ENCODE measurements around the gene CNNM3.
A peak's percentile ranks its signal among the peaks of the same experiment; 100 is the strongest.
"Not testable (repeated sequence)": the region's sequence is repeated elsewhere in the genome, so short reads cannot be mapped to it uniquely, and the experiment has no call there.

Gene CNNM3

GRCh38 chr2:96861074-96861473, 45.0 kb downstream of the CNNM3 start:
- H4K20me1 ChIP-seq, result peaks cover 66% of the 10 kb centered on the region
- peak overlapping the region; percentile 99 for H3K4me2 ChIP-seq
- peak overlapping the region; percentile 58 for H3K4me3 ChIP-seq
- peaks cover 92% of the 10 kb centered on the region for H3K4me1 ChIP-seq
- TF ChIP-seq Cebpa-rat (IDR thresholded peaks at IDR 0.05), result no peak
- H3K9me3 ChIP-seq, result no peaks in the 10 kb centered on the region
- H3K9ac ChIP-seq, result peak overlapping the region; percentile 71
- peak overlapping the region; percentile 99 for H3K27ac ChIP-seq
- H3K36me3 ChIP-seq, result peaks cover 57% of the 10 kb centered on the region
- no peaks in the 10 kb centered on the region for H3K27me3 ChIP-seq

- Histone ChIP-seq H3K36me3 (peaks cover 70% of the 10 kb centered on the region), H3K4me3 (peak overlapping the region; percentile 6; the same call in 1 of the 2 replicates), H4K20me1 (peaks cover 77% of the 10 kb centered on the region), H3K4me1 (peaks cover 99% of the 10 kb centered on the region), H3K4me2 (peak overlapping the region; percentile 99), H3K27ac (peak overlapping the region; percentile 99)
- not testable (repeated sequence) for H3K9me3 ChIP-seq, H3K9ac ChIP-seq, H3K27me3 ChIP-seq
- peak; percentile 81 for TF ChIP-seq Cebpa-rat (IDR thresholded peaks at IDR 0.05)
These were observed 47.0 kb downstream of the CNNM3 start for GRCh38 chr2:96863056-96863455.

- H3K27ac ChIP-seq, result peak overlapping the region; percentile 99
- peaks cover 80% of the 10 kb centered on the region for H4K20me1 ChIP-seq
- peaks cover 93% of the 10 kb centered on the region for H3K4me1 ChIP-seq
- peak overlapping the region; percentile 6; the same call in 1 of the 2 replicates for H3K4me3 ChIP-seq
- H3K36me3 ChIP-seq, result peaks cover 70% of the 10 kb centered on the region
- H3K27me3 ChIP-seq, result no peaks in the 10 kb centered on the region
- TF ChIP-seq Cebpa-rat (IDR thresholded peaks at IDR 0.05), result no peak
- H3K9ac ChIP-seq, result peak overlapping the region; percentile 40; the same call in 1 of the 2 replicates
- no peaks in the 10 kb centered on the region for H3K9me3 ChIP-seq
- H3K4me2 ChIP-seq, result peak overlapping the region; percentile 99
These were observed 47.7 kb downstream of the CNNM3 start for GRCh38 chr2:96863575-96864342.

- H3K4me2 ChIP-seq, result peak overlapping the region; percentile 99
- TF ChIP-seq Cebpa-rat (IDR thresholded peaks at IDR 0.05), result no peak
- peak overlapping the region; percentile 99 for H3K27ac ChIP-seq
- no peak overlapping the region for H3K4me3 ChIP-seq
- H3K27me3 ChIP-seq, result no peaks in the 10 kb centered on the region
- H3K9me3 ChIP-seq, result no peaks in the 10 kb centered on the region
- H3K4me1 ChIP-seq, result peaks cover 85% of the 10 kb centered on the region
- H4K20me1 ChIP-seq, result peaks cover 73% of the 10 kb centered on the region
- peaks cover 66% of the 10 kb centered on the region for H3K36me3 ChIP-seq
- H3K9ac ChIP-seq, result peak overlapping the region; percentile 40; the same call in 1 of the 2 replicates
These were observed 48.4 kb downstream of the CNNM3 start for GRCh38 chr2:96864343-96865091.

GRCh38 chr2:96865654-96866053, 49.6 kb downstream of the CNNM3 start:
- no peak for TF ChIP-seq Cebpa-rat (IDR thresholded peaks at IDR 0.05)
- Histone ChIP-seq H3K4me2 (peak overlapping the region; percentile 99), H3K27me3 (no peaks in the 10 kb centered on the region), H3K4me1 (peaks cover 78% of the 10 kb centered on the region), H4K20me1 (peaks cover 66% of the 10 kb centered on the region), H3K27ac (peak overlapping the region; percentile 99), H3K36me3 (peaks cover 58% of the 10 kb centered on the region), H3K9ac (peak overlapping the region; percentile 99), H3K9me3 (no peaks in the 10 kb centered on the region), H3K4me3 (peak overlapping the region; percentile 98)

GRCh38 chr2:96866149-96866548, 50.1 kb downstream of the CNNM3 start:
- TF ChIP-seq Cebpa-rat (IDR thresholded peaks at IDR 0.05), result no peak
- H3K9ac ChIP-seq, result peak overlapping the region; percentile 99
- peak overlapping the region; percentile 99 for H3K4me2 ChIP-seq
- H3K4me1 ChIP-seq, result peaks cover 78% of the 10 kb centered on the region
- no peaks in the 10 kb centered on the region for H3K9me3 ChIP-seq
- H3K36me3 ChIP-seq, result peaks cover 54% of the 10 kb centered on the region
- H3K4me3 ChIP-seq, result peak overlapping the region; percentile 98
- H3K27me3 ChIP-seq, result no peaks in the 10 kb centered on the region
- peak overlapping the region; percentile 99 for H3K27ac ChIP-seq
- H4K20me1 ChIP-seq, result peaks cover 61% of the 10 kb centered on the region

GRCh38 chr2:96866586-96866985, 50.5 kb downstream of the CNNM3 start:
- Histone ChIP-seq H3K27me3 (no peaks in the 10 kb centered on the region), H4K20me1 (peaks cover 56% of the 10 kb centered on the region), H3K27ac (peak overlapping the region; percentile 99), H3K4me2 (peak overlapping the region; percentile 99), H3K9ac (peak overlapping the region; percentile 99), H3K36me3 (peaks cover 49% of the 10 kb centered on the region), H3K9me3 (no peaks in the 10 kb centered on the region), H3K4me1 (peaks cover 75% of the 10 kb centered on the region), H3K4me3 (peak overlapping the region; percentile 98)
- TF ChIP-seq Cebpa-rat (IDR thresholded peaks at IDR 0.05), result no peak

- peaks cover 47% of the 10 kb centered on the region for H3K36me3 ChIP-seq
- TF ChIP-seq Cebpa-rat (IDR thresholded peaks at IDR 0.05), result no peak
- H3K4me1 ChIP-seq, result peaks cover 69% of the 10 kb centered on the region
- peak overlapping the region; percentile 99 for H3K9ac ChIP-seq
- H4K20me1 ChIP-seq, result peaks cover 55% of the 10 kb centered on the region
- peak overlapping the region; percentile 98 for H3K4me3 ChIP-seq
- H3K9me3 ChIP-seq, result no peaks in the 10 kb centered on the region
- H3K4me2 ChIP-seq, result peak overlapping the region; percentile 99
- no peaks in the 10 kb centered on the region for H3K27me3 ChIP-seq
- peak overlapping the region; percentile 99 for H3K27ac ChIP-seq
These were observed 51.1 kb downstream of the CNNM3 start for GRCh38 chr2:96866986-96867755.

GRCh38 chr2:96867756-96868554, 51.9 kb downstream of the CNNM3 start:
- Histone ChIP-seq H3K4me3 (peak overlapping the region; percentile 98), H3K36me3 (peaks cover 44% of the 10 kb centered on the region), H3K27ac (peak overlapping the region; percentile 99), H3K9me3 (no peaks in the 10 kb centered on the region), H4K20me1 (peaks cover 54% of the 10 kb centered on the region), H3K4me1 (peaks cover 62% of the 10 kb centered on the region), H3K9ac (peak overlapping the region; percentile 99), H3K27me3 (no peaks in the 10 kb centered on the region), H3K4me2 (peak overlapping the region; percentile 99)
- TF ChIP-seq Cebpa-rat (IDR thresholded peaks at IDR 0.05), result no peak

Data from BLaER1 (cell line).